AG08395 (cell line): ENCODE results near the gene NEB.

Source experiments
- DNase-seq: peaks from one replicate; pipeline ENCODE4 v3.0.0; 2012; ENCODE audit warnings: mixed read lengths, low spot score

The NEB gene

DNA sequence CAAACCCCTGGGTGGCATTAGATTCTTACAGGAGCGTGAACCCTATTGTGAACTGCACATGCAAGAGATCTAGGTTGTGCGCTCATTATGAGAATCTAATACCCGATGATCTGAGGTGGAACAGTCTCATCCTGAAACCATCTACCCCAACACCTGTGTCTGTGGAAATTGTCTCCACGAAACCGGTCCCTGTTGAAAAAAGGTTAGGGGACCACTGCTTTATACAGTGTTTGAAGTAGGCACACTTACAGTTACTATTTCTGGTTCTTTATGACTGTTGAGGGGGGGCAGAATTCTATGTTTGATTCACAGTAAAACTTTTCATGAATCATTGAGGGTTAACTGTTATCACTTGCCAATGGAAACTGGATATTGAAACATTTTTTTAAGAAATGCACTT is 252.5 kb downstream of the NEB start:
- no peak for DNase-seq

DNA sequence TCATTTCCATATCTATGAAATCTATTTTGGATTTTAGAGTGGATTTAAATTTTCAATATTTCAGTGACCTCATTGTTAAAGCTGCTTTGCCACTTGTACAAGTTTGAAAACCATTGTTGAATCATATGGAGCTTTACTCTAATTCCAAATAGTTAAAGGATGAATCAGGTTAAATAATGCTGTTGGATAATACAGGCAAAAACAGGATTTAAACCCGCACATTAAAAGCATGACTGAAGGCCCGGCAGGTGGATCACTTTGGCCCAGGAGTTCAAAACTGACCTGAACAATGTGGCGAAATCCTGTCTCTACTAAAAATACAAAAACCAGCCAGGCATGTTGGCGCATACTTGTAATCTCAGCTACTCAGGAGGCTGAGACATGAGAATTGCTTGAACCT is 256.3 kb downstream of the NEB start:
- peak; percentile 4 for DNase-seq

DNA sequence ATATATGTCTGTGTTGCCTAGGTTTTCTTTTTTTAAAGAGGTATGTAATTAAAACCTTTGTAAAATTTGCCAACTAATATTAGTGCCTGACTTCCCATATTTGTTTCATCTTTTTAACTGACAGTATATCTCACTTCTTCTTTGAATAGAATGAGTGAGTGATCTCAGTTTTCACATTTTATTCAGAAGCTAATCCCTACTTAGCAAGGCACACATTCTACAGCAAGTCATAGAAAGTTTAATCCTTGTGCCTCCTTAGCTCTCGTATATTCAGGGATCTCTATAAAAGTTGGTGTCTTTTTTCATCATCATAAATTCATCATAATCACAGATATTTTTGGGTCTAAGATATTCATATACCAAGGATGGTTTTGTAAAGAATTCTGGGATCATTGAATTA is 258.0 kb downstream of the NEB start:
- DNase-seq = no peak

DNA sequence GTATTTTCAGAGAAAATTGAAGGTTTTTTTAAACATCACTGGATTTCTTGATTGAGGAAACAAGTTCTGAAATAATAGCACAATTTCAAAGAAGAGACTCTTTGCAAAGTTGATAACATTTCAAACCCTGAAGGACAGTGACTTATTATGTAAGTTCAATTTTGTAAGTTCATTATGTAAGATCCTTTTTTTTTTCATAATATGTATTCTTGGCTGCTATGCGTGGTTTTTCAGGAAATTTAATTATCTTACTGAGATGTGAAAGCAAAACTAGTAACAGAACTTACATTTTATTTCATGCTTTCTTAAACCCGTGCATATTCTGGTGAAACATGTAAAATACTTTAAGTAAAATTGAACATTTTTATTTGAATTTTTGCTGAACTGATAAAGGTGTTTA is 259.2 kb downstream of the NEB start:
- no peak for DNase-seq

DNA sequence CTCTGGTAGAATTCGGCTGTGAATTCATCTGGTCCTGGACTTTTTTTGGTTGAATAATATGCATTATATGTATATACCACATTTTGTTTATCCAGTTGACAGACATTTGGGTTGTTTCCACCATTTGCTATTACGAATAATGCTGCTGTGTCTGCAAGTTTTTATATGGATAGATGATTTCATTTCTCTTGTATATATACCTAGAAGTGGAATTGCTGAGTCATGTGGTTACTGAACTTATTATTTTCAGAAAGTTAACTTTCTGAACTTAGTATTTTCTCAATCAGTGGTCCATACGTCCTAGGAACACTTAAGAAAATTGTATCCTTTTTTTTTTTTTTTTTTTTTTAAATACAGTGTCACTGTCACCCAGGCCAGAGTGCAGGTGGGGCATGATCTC is 261.3 kb downstream of the NEB start:
- DNase-seq = no peak

DNA sequence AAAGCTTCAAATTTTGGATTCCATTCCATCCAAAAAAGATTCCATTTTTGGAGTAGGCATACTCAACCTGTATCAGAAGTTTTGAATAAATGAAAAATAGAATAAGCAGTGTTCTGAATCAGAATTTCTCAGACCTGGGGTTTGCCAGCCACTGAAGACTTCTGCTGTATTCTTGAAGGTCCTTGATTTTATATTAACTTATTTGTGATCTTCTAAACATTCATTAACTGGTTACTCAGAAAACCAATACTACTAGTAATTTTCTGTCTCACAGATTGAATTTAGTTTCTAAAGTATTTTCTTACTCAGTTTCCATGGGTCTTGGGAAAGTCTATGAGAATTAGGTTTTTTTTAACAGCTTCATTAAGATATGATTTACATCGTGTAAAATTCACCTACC is 263.7 kb downstream of the NEB start:
- no peak for DNase-seq

GRCh38 chr2:151465771-151466170 is 268.5 kb downstream of the NEB start:
- DNase-seq = no peak

DNA sequence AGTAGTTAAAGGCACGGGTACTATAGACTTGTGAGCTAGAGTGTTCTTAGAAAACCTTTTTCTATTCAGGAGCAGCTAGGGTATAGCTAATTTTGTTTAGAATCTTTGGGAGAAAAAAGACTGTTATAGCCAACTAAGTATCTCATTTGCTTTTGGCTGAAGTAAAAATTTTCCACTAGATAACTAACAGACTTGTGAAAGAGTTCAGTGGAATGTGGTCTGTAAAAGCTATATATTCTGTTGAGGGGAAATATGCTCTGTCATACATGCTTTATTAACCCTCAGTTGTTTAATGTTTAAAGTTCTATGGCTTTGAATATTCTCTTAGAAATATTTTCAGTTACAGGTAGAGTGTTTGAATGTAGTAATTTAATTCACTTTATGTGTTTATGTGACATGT is 274.9 kb downstream of the NEB start:
- no peak for DNase-seq

DNA sequence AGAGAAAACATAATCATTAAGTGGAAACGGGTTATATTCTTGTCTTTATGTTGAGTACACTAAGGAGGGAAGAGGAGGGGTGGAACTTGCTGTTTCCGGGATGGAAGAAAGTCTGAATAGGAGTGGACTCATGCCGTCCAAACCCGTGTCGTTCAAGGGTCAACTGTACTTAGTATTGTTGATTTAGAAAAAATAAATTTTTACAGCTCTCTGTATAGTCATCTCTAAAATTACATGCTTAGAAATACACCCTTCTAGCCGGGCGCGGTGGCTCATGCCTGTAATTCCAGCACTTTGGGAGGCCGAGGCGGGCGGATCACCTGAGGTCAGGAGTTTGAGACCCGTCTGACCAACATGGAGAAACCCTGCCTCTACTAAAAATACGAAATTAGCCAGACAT is 295.1 kb downstream of the NEB start:
- DNase-seq = no peak

DNA sequence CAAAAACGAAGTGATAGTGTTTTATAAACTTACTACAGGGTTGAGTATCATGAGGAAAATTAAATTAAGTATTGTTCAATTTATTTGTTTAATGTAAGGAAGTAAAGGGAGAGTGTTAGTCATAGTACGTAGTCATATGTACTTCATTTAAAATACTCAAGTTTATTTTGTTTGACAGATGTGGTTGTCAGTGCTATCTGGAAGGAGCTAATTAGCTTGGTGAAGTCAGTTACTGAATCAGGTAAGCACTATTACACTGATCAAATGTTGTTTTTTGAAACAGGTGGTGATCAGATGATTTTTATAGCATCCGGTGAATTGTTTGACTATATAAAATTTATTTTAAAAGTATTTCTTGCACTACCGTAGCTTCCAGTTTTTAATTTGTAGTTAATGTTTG is 295.8 kb downstream of the NEB start:
- no peak for DNase-seq

GRCh38 chr2:151437630-151438029 is 296.6 kb downstream of the NEB start:
- DNase-seq = peak; percentile 23
